GM12873 (cell line): ENCODE data around the gene ARID1B.

Experiments used
- CTCF ChIP-seq: IDR thresholded peaks from 2 replicates; pipeline ENCODE4 v1.5.1; 2012; ENCODE audit warnings: low read depth, mild to moderate bottlenecking, moderate library complexity, low read length, control low read depth; ENCODE audit not compliant: insufficient read depth; ENCODE audit errors: missing control alignments

Gene ARID1B

GRCh38 chr6:156980948-156981347 lies 203.8 kb downstream of the ARID1B start:
- no peak for TF ChIP-seq CTCF

- TF ChIP-seq CTCF, result no peak
Observed at GRCh38 chr6:156982168-156982567, 205.0 kb downstream of the ARID1B start.

GRCh38 chr6:156984178-156984738 lies 207.1 kb downstream of the ARID1B start:
- no peak for TF ChIP-seq CTCF

- TF ChIP-seq CTCF, result no peak
Observed at GRCh38 chr6:156985309-156985708, 208.1 kb downstream of the ARID1B start.

- no peak for TF ChIP-seq CTCF
Observed at GRCh38 chr6:156988276-156989158, 211.3 kb downstream of the ARID1B start.

GRCh38 chr6:156989159-156989806 lies 212.1 kb downstream of the ARID1B start:
- TF ChIP-seq CTCF, result no peak
